CD4-positive, alpha-beta T cell treated with Interleukin-15 for 4 hours (primary cell): Measurements from ENCODE around the gene MLH3.
"Not testable (repeated sequence)": the region's sequence is repeated elsewhere in the genome, so short reads cannot be mapped to it uniquely, and the experiment has no call there.

Source experiments
- DNase-seq: peaks from one replicate; pipeline ENCODE4 v3.0.0-alpha.2; 2020; ENCODE audit warnings: low spot score

Gene MLH3

DNA sequence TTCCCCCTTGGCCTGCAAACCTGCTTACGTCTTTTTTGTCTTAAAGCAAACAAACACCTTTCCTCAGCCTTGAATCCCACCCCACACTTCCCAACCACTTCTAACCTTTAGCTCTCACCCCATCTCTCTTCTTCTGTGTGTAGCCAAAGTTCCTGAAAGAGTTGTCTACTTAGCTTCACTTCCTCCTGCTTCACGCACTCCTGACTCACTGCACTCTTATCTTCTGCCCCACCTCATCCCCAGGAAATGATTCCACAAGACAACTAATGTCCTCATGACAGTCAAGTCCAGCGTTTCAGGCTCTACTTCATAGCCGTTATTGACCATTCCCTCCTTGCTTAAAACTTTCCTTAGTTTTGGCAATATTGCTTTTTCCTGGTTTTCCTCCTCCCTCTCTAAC lies 26.2 kb downstream of the MLH3 start:
- DNase-seq: no peak

DNA sequence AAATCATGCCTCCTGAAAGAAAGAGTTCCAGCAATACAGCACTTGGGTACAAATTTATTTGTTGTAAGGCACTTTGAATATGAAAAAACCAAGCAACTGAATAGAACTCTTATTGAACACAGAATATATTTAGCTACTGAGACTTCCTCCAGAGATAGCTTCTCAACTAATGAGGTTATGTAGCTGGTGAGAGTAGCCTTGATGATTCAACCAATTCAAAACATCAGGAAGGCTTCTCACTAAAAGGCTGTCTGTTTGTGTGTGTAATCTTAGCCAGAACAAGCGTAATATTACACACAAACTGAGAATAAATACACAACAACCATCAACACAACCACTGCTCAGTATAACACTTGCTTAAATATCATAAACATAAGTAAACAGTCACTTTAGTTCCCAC lies 28.2 kb downstream of the MLH3 start:
- DNase-seq: no peak

DNA sequence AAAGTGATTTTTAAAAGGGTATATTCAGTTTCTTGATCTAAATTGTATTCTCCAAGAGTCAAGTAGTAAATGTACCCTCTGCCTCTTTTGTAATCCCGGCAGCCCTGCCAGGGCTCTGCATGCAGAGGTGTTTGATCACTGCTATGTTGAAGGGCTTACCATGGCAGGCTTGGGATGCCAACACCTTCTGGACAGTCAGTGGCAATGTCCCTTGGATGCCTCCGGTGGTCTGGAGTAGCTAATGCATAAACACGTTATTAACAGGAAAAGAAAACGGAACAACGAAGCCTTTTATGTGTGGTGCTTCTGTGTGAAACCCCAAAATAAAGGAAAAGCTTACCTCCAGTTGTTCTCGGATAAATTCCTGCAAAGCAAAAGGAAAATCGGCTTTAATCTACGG lies 28.6 kb downstream of the MLH3 start:
- DNase-seq: no peak

DNA sequence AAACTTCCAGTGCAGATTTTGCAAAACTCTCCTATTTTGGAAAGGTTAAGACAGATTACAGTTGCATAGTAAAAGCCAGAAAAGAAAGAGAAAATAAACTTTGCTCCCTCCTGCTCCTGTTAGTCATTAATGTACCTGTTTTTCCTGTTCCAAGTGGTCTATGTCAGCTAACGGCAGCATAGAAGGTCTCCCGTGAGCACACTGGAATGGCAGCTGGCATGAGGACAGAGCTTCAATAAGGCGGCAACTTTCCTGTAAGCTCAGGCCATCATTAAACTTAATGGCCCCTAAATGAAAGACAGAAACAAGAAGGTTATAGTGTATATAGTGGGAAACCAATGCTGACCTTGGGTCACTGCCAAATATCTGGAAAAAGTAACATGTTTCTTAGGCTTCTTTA lies 32.6 kb downstream of the MLH3 start:
- DNase-seq: no peak

DNA sequence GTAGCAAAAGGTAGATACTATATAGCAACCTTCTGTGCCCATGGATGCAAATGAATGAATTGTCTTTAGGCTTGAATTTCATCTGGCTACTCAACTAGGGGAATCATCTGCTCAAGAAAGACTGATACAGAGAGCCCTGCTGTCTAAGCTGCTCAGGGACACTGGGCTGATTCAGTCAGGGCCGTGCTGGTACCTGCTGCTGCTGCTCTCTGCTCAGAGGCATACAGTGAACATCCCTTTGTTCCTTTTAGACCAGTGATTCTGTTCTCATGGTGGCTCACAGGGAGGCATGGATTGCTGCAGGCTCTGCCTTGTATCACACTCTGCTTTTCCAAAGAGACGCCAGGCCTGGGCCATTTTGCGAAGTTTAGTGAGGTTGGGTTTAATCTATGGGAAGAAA lies 34.5 kb downstream of the MLH3 start:
- DNase-seq: no peak

DNA sequence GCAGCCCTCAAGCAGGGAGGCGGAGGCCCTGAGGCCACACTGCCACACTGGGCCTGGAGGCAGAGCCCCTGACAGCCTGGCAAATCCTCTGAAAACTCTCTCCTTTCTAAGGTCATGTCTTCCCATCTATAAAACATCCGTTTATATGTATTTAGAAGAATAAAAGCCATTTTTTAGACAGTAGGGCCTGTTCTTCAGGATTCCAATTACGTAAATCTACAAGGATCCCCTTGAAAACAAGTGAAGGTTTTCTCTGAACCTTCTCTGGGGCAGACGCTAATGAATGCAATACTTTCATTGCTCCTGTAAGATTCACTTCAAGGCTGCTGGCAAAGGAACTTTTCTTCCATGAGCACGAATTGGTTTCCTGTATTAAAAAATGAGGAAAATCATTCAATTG lies 35.8 kb downstream of the MLH3 start:
- no peak for DNase-seq

DNA sequence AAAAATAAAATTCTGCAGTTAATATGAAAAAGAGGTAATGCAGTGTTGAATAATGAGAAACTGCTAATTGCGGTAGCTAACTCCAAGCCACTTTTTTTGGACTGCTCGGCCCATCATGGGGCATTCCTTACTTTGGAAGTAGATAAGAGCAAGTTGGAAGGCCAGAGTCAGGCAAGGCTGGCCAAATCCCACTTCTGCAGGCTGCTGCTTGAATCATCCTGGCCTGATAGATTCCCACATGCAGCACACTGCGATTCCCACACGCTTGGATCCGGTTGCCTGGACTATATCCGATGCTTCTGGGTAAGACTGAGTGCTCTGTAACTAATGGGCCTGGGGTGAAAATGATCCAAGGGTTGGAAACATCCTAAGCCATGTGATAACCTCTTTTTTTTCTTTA lies 38.0 kb downstream of the MLH3 start:
- DNase-seq: no peak

DNA sequence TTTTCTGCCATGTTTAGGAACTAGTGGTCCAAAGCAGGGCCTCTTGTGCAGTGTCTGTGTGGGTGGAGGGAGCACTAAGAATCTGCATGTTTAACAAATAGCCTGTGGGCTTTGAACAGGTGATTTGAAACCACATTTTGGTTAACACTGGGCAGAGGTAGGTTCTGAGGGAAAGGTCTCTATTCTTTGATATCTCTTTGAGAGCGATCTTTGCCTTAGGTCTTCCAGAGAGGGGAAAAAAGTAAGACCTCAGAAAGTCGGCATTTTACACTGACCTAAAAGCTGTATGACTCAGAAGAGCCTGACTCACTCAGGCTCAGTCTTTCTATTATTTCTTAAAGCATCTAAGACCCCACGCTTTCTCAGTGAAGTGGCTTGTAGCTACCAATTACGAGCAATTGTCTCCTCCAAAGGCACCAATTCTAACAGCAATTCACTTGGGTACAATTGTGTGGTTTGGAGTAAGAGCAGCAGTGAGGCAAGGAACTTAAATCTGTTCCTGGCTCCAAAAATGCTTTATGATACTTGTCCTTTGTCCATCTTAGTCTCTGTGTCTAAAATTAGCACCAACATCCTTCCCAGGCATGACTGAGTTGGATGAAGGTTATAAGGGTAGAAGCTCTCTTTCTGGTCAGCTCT lies 39.8 kb downstream of the MLH3 start:
- DNase-seq: no peak

DNA sequence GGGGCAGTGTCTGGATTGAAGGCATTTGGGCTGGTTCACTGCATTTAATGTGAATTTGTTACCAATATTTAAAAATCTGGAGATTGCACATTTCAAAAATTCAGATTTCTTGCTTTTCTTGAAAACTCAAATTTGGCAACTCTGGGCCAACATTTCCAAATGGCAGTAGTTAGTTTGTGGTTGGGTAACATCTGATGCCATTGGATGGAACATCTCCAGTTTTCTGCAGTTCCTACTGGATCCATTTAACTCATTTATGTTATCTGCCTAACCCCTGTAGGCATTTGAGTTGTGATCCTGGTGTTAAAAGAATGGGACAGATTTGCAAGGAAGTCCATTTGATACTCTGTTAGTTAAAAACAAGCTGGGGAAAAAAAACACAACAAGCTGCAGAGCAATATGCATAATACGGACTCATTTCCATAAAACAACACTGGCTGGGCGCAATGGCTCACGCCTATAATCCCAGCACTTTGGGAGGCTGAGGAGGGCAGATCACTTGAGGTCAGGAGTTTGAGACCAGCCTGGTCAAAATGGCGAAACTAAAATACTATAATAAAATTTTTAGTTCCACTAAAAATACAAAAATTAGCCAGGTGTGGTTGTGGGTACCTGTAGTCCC lies 40.7 kb downstream of the MLH3 start:
- DNase-seq: no peak

DNA sequence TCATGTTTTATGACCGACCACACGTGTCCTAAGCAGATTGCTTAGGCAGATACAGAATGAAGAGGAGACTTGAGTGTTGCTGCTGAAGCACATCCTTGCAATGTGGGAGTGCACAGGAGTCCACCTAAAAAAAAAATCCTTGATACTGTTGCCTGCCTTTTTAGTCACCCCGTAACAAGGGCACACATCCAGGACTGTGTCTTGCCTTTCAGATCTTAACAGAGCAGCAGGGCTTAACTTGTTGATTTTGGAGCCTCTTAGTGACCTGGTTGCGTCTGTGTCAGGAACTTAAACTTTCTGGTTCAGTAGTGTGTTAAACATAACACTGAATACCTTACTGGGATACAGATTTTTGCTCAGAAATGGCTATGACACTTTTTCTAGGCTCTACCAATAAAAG lies 42.1 kb downstream of the MLH3 start:
- no peak for DNase-seq

DNA sequence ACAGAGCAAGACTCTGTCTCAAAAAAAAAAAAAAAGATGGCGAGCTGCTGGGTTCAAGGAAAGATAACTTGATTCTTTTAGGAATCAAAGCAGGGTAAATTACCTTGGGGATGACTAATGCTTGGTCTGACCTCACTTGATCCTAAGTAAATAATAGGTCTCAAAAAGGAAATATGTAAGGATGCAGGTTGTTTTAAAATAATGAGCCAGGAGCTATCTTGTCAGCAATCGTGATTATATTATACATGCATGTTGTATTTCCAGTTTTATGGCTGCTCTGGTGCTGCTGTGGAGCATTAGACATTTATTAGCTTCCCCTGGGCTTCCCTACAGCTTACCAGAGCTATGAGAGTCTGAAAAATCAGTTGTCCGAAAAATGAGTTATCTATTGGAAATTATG lies 45.9 kb downstream of the MLH3 start:
- no peak for DNase-seq

DNA sequence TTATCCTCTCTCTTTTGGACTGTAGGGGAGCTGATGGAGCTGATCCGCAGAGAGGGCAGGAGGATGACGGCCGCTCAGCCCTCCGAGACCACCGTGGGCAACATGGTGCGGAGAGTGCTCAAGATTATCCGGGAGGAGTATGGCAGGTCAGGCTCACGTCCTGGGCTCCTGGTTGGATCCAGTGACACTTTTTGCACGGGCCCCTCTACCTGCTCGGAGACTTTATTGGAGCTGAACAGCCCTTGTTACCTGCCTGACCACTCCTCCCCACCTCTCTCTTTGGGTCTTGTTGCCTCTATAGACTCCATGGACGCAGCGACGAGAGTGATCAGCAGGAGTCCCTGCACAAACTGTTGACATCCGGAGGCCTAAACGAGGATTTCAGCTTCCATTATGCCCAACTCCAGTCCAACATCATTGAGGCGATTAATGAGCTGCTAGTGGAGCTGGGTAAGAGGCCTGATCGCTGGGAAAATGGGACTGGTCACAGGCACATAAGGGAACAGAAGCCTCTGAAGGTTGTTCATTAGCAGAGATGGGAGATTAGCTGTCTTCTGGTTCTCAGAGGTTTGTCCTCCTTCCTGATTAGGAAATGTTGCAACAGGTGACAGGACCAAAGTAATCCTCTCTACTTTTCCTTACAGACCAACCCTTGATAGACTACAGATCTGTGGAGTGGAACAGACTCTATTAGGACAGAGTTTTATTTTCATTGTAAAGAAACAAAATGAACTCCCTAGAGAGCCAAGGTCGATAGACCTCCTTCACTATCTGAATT lies 47.8 kb downstream of the MLH3 start:
- DNase-seq: no peak

DNA sequence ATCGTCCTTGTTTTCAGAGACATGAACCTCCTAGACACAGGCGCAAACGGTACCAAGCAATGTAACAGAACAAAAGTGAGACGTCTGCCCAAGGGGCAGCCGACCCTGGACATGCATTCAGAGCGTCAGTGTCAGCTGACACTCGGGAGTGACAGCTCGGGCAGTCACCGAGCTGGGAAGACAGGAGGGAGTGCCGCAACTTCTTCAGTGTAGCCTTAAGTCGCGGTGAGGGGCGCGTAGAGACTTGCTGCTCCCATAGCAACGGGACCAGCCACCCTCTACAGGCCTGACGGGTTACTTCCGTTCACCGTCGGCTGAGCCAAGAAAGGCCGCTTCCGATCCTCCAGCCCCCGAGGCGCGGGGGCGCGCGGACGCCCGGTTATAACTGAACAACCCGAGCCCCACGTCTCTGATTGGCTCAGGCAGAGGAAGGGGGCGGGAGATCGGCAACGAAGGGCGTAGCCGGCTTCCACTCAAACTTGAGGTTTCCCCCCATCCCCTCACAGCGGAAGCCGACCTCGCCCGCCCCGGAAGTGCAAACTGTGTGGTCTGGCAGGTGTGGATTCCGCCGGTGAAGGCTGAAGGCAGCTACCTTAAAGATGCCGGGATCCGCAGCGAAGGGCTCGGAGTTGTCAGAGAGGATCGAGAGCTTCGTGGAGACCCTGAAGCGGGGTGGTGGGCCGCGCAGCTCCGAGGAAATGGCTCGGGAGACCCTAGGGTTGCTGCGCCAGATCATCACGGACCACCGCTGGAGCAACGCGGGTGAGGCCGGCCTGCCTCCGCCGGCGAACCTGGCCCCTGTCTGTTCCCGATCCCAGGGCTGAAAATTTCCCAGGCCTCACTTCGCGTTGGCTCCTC lies 48.6 kb downstream of the MLH3 start, which contains the start of gene EIF2B2:
Gene EIF2B2, plus strand, starts transcription at position 530 of the 858 bp plus-strand sequence. Its CDS starts 70 bp downstream, at position 600.
- DNase-seq: peak; percentile 99

DNA sequence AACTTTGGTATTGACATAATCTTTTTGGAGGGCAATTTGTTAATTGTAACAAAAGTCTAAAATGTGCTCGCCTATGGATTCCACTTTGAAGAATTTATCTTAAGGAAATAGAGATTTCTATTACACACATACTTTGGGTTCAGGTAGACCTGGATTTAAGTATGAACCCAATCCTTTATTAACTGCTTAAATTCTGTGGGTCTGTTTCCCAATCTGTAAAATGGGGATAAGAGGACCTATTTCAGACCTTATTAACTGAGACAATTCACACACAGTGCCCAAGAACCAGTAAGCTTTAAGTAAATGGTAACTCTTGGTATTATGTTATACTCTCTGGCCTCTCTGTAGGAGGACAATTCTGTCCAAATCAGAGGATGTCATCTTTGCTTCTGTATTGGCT lies 49.4 kb downstream of the MLH3 start:
- no peak for DNase-seq

DNA sequence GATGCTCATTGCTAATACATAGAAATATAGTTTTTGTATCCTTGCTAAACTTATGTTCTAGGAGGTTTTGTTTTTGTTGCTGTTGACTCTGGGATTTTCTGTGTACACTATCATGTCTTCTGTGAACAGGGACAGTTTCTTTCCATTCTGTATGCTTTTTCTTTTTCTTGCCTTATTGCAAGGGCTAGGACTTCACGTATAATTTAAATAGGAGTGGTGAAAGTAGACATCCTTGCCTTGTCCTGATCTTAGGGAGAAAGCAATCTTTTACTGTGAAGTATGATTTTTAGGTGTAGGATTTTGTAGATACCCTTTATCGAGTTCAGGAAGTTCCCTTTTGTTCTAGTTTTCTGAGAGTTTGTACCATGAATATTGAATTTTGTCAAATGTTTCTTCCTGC lies 50.0 kb downstream of the MLH3 start:
- no peak for DNase-seq

DNA sequence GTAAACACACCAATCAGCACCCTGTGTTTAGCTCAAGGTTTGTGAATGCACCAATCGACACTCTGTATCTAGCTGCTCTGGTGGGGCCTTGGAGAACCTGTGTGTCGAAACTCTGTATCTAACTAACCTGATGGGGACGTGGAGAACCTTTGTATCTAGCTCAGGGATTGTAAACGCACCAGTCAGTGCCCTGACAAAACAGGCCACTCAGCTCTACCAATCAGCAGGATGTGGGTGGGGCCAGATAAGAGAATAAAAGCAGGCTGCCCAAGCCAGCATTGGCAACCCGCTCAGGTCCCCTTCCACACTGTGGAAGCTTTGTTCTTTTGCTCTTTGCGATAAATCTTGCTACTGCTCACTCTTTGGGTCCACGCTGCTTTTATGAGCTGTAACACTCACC lies 55.5 kb downstream of the MLH3 start:
- DNase-seq: not testable (repeated sequence)

DNA sequence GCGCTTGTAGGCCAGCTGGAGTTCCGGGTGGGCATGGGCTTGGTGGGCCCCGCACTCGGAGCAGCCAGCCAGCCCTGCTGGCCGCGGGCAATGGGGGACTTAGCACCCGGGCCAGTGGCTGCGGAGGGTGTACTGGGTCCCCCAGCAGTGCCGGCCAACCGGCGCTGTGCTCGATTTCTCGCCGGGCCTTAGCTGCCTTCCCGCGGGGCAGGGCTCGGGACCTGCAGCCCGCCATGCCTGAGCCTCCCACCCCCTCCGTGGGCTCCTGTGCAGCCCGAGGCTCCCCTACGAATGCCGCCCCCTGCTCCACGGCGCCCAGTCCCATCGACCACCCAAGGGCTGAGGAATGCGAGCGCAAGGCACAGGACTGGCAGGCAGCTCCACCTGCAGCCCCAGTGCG lies 57.1 kb downstream of the MLH3 start:
- not testable (repeated sequence) for DNase-seq

DNA sequence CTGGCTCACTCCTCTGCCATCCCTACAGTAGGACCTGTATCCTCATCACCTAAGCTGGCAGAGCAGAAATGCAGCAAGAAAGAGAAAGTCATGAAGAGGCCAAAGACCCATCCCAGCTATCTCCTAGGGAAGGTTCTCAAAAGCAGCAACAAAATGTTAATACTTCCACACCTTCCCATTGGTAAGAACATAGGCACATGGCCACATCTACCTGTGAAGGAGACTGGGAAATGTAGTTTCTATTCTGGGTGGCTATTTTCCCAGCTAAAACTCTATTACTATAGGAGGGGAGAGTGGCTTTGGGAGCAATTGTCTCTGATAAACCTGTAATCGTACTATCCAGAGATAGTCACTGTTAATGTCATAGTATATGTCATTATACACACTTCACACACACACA lies 62.3 kb downstream of the MLH3 start:
- DNase-seq: no peak

DNA sequence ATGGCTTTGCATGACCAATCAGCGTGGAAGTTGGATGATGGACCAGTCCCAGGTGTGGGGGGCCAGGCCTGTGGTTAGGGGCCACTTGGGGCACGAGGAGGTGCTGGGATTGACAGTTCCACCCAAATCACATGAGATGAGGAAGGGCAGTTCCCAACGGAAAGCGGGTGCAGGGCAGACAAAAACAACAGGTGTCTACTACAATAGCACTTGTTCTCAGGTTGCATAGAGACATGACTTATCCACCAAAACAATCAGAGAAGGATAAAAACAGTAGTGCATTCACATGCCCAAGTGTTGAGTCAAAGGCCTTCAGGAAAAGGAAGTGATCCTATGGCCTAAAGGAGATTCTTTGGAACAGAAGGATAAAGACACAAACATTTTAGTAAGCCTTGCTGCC lies 63.1 kb downstream of the MLH3 start:
- no peak for DNase-seq

DNA sequence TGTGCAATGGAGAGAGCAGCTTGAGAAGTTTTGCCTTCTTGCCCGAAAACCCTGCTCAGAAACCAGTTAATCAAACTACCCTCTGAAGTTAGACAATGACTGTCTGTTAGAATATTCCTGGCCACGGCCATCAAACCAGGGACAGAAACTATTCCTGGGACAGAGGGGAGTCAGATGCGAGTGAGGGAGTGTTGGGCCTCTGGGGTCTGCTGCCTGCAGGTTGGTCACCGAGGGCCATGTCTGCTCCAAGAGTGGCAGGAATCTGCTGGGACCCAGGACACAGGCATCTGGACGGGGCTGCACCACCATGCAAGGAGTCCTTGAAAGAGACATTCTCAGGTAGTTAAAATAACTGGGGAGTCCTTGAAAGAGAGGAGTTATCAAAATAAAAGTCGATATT lies 65.5 kb downstream of the MLH3 start:
- no peak for DNase-seq

DNA sequence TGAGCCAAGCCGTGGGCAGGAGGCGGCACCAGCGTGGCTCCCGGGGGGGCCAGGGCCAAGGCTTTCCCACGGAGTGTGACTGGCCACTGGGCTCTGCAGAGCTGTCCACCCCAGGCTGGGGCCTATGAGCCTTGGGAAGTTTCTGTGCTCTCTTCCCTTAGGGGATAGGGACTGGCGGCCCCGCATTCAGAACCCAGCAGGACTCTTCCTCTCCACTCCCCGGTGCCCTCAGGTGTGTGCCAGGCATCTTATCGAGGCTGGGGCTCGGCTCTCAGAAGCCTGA lies 66.3 kb downstream of the MLH3 start:
- no peak for DNase-seq

DNA sequence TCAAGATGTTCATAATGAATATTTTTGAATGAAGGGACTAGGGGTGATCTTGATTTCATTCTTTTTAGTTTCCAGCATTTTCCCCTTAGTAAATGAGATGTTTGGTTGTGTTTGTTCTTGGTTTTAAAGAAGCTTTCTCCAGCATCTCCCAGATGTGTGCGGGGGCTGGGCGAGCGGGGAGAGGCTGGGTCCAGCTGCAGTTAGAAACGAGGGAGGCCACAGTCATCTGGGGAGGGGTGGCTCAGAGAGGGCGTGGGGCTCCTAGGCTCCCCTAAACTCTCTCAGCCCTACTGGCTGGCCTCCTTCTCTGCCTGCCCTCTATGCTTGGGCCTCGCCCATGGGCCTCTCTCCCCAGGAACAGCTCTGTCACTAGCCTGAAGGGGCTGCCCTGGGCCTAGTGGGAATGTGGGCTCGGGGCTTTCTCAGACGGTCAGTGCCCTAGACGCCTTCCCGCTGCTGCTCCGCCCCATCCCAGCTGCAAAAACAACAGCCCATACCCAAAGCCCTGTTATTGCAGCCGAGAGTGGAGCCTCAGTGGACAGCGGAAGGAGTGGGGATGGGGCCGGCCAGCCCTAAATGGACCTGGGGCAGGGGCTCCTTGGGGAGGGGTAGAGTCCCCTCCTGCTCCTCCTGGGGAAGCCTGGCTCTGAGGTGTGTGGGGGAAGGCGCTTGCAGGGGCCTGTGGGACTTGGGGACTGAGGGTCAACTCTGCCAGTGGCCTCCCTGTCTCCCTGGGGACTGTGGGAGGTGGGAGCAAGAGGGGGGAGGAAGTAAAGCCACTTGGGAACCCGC lies 66.8 kb downstream of the MLH3 start:
- DNase-seq: no peak
